GM06990 (cell line): Measurements from ENCODE around the gene KIF5B.
"Not testable (repeated sequence)": the region's sequence is repeated elsewhere in the genome, so short reads cannot be mapped to it uniquely, and the experiment has no call there.

Experiments used
- DNase-seq: peaks from one replicate; pipeline ENCODE4 v3.0.0-alpha.2; 2011; ENCODE audit not compliant: insufficient read length; ENCODE audit errors: extremely low read depth
- H3K27me3 ChIP-seq: replicated peaks from 2 replicates; pipeline ENCODE4 v1.6.0; 2011; ENCODE audit warnings: low read length; ENCODE audit not compliant: control insufficient read depth, insufficient read depth
- H3K36me3 ChIP-seq: 2 replicates; pipeline ENCODE4 v1.5.1; 2011; ENCODE audit warnings: low read length; ENCODE audit not compliant: control insufficient read depth, insufficient read depth
- H3K4me3 ChIP-seq: replicated peaks from 2 replicates; pipeline ENCODE4 v1.5.1; 2011; ENCODE audit warnings: low read depth, mild to moderate bottlenecking, control low read depth, low read length
- TF ChIP-seq, protein P1 (sequence below): IDR thresholded peaks from 2 replicates; pipeline ENCODE4 v1.5.1; 2011; ENCODE audit warnings: low read length, control low read depth, mild to moderate bottlenecking, inconsistent platforms; ENCODE audit not compliant: insufficient read depth, poor library complexity, severe bottlenecking

The KIF5B gene

DNA sequence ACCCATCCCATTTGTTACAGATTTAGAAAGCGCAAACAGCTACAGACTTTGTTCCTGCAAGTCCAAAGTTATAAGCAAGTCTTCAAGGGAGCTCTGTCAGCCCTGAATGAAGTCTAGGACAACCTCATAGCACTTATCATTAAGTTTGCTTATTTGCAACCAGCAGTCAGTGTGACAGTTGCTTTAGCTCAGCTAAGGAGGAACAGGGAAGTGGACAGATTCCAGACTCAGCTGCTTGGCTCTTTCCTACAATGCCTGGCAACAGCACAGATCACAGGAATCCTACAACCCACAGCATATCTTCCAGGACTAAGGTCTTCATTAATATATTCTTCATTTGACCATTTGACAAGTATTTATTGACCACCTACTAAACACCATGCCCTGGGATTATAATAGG lies 17.4 kb upstream of the KIF5B start:
- TF ChIP-seq, protein P1, sequence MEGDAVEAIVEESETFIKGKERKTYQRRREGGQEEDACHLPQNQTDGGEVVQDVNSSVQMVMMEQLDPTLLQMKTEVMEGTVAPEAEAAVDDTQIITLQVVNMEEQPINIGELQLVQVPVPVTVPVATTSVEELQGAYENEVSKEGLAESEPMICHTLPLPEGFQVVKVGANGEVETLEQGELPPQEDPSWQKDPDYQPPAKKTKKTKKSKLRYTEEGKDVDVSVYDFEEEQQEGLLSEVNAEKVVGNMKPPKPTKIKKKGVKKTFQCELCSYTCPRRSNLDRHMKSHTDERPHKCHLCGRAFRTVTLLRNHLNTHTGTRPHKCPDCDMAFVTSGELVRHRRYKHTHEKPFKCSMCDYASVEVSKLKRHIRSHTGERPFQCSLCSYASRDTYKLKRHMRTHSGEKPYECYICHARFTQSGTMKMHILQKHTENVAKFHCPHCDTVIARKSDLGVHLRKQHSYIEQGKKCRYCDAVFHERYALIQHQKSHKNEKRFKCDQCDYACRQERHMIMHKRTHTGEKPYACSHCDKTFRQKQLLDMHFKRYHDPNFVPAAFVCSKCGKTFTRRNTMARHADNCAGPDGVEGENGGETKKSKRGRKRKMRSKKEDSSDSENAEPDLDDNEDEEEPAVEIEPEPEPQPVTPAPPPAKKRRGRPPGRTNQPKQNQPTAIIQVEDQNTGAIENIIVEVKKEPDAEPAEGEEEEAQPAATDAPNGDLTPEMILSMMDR = no peak
- no peak for DNase-seq
- no peaks in the 10 kb centered on the region for H3K27me3 ChIP-seq
- H3K36me3 ChIP-seq = no peaks in the 10 kb centered on the region
- no peak overlapping the region for H3K4me3 ChIP-seq

GRCh38 chr10:32073128-32073527 lies 16.9 kb upstream of the KIF5B start:
- TF ChIP-seq, protein P1 = no peak
- DNase-seq = no peak
- H3K27me3 ChIP-seq = no peaks in the 10 kb centered on the region
- H3K36me3 ChIP-seq = no peaks in the 10 kb centered on the region
- no peak overlapping the region for H3K4me3 ChIP-seq

GRCh38 chr10:32072025-32072800 lies 16.0 kb upstream of the KIF5B start:
- DNase-seq = no peak
- Histone ChIP-seq H3K27me3 (no peaks in the 10 kb centered on the region), H3K4me3 (no peak overlapping the region), H3K36me3 (no peaks in the 10 kb centered on the region)
- TF ChIP-seq, protein P1 = no peak

- no peak for DNase-seq
These were observed 14.4 kb upstream of the KIF5B start for GRCh38 chr10:32070645-32071044.

DNA sequence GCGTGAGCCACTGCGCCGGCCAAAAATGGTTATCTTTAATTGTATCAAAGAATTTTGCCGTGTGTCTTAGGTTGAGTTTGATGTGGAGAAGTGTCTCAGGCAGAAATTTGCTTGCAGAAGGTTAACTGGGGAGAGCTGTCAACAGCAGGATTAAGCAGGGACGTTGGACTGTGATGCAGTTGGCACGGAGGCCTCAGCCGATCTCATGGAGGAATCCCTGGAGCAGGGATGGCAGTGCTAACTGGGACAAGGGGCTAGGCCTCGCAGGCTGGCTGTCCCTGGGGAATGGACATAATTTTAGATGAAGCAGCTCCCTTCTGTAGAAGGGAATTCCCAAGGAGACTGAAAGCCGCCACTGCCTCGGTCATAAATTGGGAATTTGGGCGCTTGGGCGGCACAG lies 12.3 kb upstream of the KIF5B start:
- TF ChIP-seq, protein P1 = no peak
- no peak overlapping the region for H3K4me3 ChIP-seq
- H3K36me3 ChIP-seq = no peaks in the 10 kb centered on the region
- H3K27me3 ChIP-seq = no peaks in the 10 kb centered on the region; the same call in 1 of the 2 replicates
- DNase-seq = no peak

More at GRCh38 chr10:32070645-32071044, 14.4 kb upstream of the KIF5B start:
- no peaks in the 10 kb centered on the region; the same call in 1 of the 2 replicates for H3K27me3 ChIP-seq
- no peak overlapping the region for H3K4me3 ChIP-seq
- no peaks in the 10 kb centered on the region for H3K36me3 ChIP-seq
- TF ChIP-seq, protein P1 = no peak

DNA sequence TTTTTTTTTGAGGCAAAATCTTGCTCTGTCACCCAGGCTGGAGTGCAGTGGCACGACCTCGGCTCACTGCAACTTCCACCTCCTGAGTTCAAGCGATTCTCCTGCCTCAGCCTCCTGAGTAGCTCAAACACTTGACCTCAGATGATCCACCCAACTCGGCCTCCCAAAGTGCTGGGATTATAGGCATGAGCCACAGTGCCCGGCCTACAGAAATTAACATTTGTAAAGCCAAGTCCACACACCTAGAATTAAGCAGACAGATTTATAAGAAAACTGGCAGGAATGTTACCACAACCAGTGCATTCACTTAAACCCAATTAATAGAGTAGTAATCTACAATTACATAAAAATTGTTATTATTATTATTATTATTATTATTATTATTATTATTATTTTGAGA lies 11.7 kb upstream of the KIF5B start:
- DNase-seq, H3K36me3 ChIP-seq, H3K27me3 ChIP-seq, H3K4me3 ChIP-seq: not testable (repeated sequence)
